B cell (primary cell): ENCODE measurements around the gene CAPN14. TPM values are rescaled to one million over a fixed set of nuclear protein-coding genes. Genes with fewer than 3 reads are reported as not detected.

Experiments used
- ATAC-seq: fragments of 200-7000 bp; cut with Tn5 transposase; one replicate; pipeline ENCODE4 v1.10.0; 2021; ENCODE audit warnings: low read depth, mild to moderate bottlenecking, moderate number of reproducible peaks, moderate library complexity
- CTCF ChIA-PET: fragments of 350-600 bp; sonication (Branson Sonifier 250); formaldehyde crosslinking; loops from one replicate; lab custom pipeline; 2021; ENCODE audit warnings: antibody characterized with exemption, inconsistent platforms; lab: Charles Lee
- POLR2A ChIA-PET: fragments of 350-600 bp; sonication (Branson Sonifier 250); formaldehyde crosslinking; loops from one replicate; lab custom pipeline; 2021; ENCODE audit warnings: antibody characterized with exemption; lab: Charles Lee
- DNase-seq: peaks from one replicate; pipeline ENCODE4 v3.0.0; 2013
- H2AFZ ChIP-seq: 2 replicates; pipeline ENCODE4 v1.6.1; 2012; ENCODE audit warnings: mild to moderate bottlenecking, low read depth, low read length; ENCODE audit not compliant: insufficient read depth, poor library complexity, severe bottlenecking
- H3K27ac ChIP-seq, 2 donors: 1 replicate in 1 of 2; 2 replicates in 1 of 2; pipeline ENCODE4 v1.5.1; 2012 to 2013; ENCODE audit warnings: low read length in 2 of 2, mild to moderate bottlenecking in 2 of 2, moderate library complexity in 1 of 2
- H3K27me3 ChIP-seq, 4 experiments: fragments of 200-600 bp in 1 of 4; sonication (generic) in 1 of 4; replicated peaks in 1 of 4; 1 replicate in 2 of 4; 2 replicates in 2 of 4; pipeline versions ENCODE4 v1.6.1 to v1.7.0; 2013 to 2016; ENCODE audit warnings: low read length in 3 of 4, mild to moderate bottlenecking in 2 of 4, mixed read lengths in 1 of 4, moderate library complexity in 1 of 4; ENCODE audit not compliant: insufficient read depth in 4 of 4, control insufficient read depth in 3 of 4; ENCODE audit errors: control extremely low read depth in 1 of 4
- H3K36me3 ChIP-seq, 2 experiments: replicated peaks in 1 of 2; 1 replicate in 1 of 2; 2 replicates in 1 of 2; pipeline versions ENCODE4 v1.6.1 to v1.7.1; 2013; ENCODE audit warnings: low read length in 1 of 2; ENCODE audit not compliant: insufficient read depth in 2 of 2, control insufficient read depth in 1 of 2; ENCODE audit errors: control extremely low read depth in 1 of 2, extremely low read depth in 1 of 2
- H3K4me1 ChIP-seq, 2 donors: fragments of 200-600 bp in 1 of 2; sonication (generic) in 1 of 2; 1 replicate in 1 of 2; 2 replicates in 1 of 2; pipeline versions ENCODE4 v1.5.1 to v1.6.1; 2013 to 2017; ENCODE audit warnings: low read length in 2 of 2; ENCODE audit not compliant: control insufficient read depth in 2 of 2, insufficient read depth in 2 of 2
- H3K4me2 ChIP-seq: replicated peaks from 2 replicates; pipeline ENCODE3; 2012; ENCODE audit warnings: mild to moderate bottlenecking, low read depth, low read length; ENCODE audit not compliant: poor library complexity, severe bottlenecking
- H3K4me3 ChIP-seq, 5 experiments: fragments of 200-600 bp in 1 of 5; sonication (generic) in 1 of 5; 1 replicate in 3 of 5; 2 replicates in 2 of 5; pipeline versions ENCODE4 v1.5.1 to v1.7.0; 2011 to 2016; ENCODE audit warnings: low read length in 4 of 5, mild to moderate bottlenecking in 4 of 5, low read depth in 2 of 5, control low read depth in 1 of 5, moderate library complexity in 1 of 5; ENCODE audit not compliant: insufficient read depth in 1 of 5; ENCODE audit errors: control extremely low read depth in 1 of 5, extremely low read depth in 1 of 5
- H3K79me2 ChIP-seq: fragments of 200-600 bp; sonication (generic); one replicate; pipeline ENCODE4 v1.6.0; 2016; ENCODE audit warnings: low read length; ENCODE audit not compliant: control insufficient read depth, insufficient read depth
- H3K9ac ChIP-seq: fragments of 200-600 bp; sonication (generic); 2 replicates; pipeline ENCODE4 v1.6.1; 2017; ENCODE audit warnings: mild to moderate bottlenecking, low read length, moderate library complexity
- H3K9me3 ChIP-seq, 3 donors: one replicate each; pipeline versions ENCODE4 v1.6.1 to v1.7.1; 2013; ENCODE audit warnings: low read length in 2 of 3; ENCODE audit not compliant: control insufficient read depth in 2 of 3, insufficient read depth in 1 of 3; ENCODE audit errors: control extremely low read depth in 1 of 3
- H4K20me1 ChIP-seq: 2 replicates; pipeline ENCODE4 v1.6.0; 2012; ENCODE audit warnings: mild to moderate bottlenecking, low read length; ENCODE audit not compliant: insufficient read depth, control insufficient read depth, poor library complexity, severe bottlenecking
- H3K27ac Mint-ChIP-seq: one replicate; pipeline ENCODE4 v1.8.0; 2021; ENCODE audit warnings: mixed read lengths
- H3K27me3 Mint-ChIP-seq: one replicate; pipeline ENCODE4 v1.8.0; 2021; ENCODE audit warnings: mixed read lengths
- H3K4me1 Mint-ChIP-seq: one replicate; pipeline ENCODE4 v1.8.0; 2021; ENCODE audit warnings: mixed read lengths
- H3K4me3 Mint-ChIP-seq: one replicate; pipeline ENCODE4 v1.8.0; 2021; ENCODE audit warnings: mixed read lengths
- H3K9me3 Mint-ChIP-seq: one replicate; pipeline ENCODE4 v1.8.0; 2022; ENCODE audit warnings: mixed read lengths; ENCODE audit not compliant: insufficient read depth
- EZH2 ChIP-seq: IDR thresholded peaks from 2 replicates; pipeline ENCODE4 v1.6.1; 2012; ENCODE audit warnings: borderline replicate concordance, low read depth, mild to moderate bottlenecking, moderate library complexity, low read length; ENCODE audit not compliant: insufficient read depth, poor library complexity, severe bottlenecking
- WGBS: methylation state at CpG from one replicate; pipeline ENCODE4 v1.1.5; 2013; ENCODE audit warnings: missing lambda C conversion rate; ENCODE audit not compliant: insufficient coverage; 5-methylcytosine and 5-hydroxymethylcytosine counted together
- intact Hi-C: fragments of 100-400 bp; cut with micrococcal nuclease; formaldehyde crosslinking; loops from one replicate; pipeline ENCODE4 v1.10.0; 2022
- polyA plus RNA-seq: library from polyadenylated mRNA; depleted of rRNA; stranded (reverse); fragments of >200 nt; gene quantifications from 2 replicates; pipeline ENCODE4 v1.2.3, GENCODE V29; 2012
- total RNA-seq, 2 donors: library from RNA; stranded (reverse); fragments of 120-200 nt in 1 of 2; gene quantifications; 1 replicate in 1 of 2; 2 replicates in 1 of 2; pipeline versions ENCODE4 v1.2.3 to v1.2.4, GENCODE V29; 2013 to 2022
- TF ChIP-seq, protein P1 (sequence below): fragments of 200-600 bp; IDR thresholded peaks from one replicate; pipeline ENCODE4 v1.8.0; 2022; ENCODE audit warnings: antibody characterized with exemption, mild to moderate bottlenecking

The CAPN14 gene
- total and polyA plus RNA-seq, 2 donors (not counting 1 experiment from before 2014, with no cell fraction given) = 2.5 to 7.8 TPM

DNA sequence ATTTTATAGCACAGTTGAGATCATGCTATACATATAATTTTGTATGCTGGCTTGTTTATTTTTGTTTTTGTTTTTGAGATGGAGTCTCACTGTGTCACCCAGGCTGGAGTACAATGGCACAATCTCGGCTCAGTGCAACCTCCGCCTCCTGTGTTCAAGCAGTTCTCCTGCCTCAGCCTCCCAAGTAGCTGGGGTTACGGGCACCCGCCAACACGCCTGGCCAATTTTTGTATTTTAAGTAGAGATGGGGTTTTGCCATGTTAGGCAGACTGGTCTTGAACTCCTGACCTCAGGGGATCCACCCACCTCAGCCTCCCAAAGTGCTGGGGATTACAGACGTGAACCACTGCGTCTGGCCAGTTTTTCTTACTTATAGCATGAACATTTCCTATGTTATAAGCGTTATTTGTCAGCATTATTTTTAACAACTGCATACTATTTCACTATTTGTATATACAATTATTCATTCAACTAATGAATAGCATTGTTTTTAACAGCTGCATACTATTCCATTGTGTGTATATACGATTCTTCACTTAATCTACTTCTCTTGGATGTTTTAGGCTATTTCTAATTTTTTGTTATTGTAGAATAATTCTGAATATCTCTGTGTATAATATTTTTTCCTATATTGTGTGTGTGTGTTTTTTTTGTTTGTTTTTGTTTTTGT lies 20.2 kb upstream of the CAPN14 start:
- Histone ChIP-seq H3K27me3 (no peaks in the 10 kb centered on the region), H3K9ac (no peak overlapping the region), H3K4me1 (peaks cover 36 to 53% of the 10 kb centered on the region in 2 donors), H3K79me2 (peaks cover 13% of the 10 kb centered on the region), H2AFZ (no peak overlapping the region), H3K9me3 (no peaks in the 10 kb centered on the region), H3K4me3 (no peak overlapping the region), H3K4me2 (no peak overlapping the region), H3K36me3 (peaks cover 0 to 5% of the 10 kb centered on the region in 2 experiments), H4K20me1 (no peaks in the 10 kb centered on the region), H3K27ac (no peak overlapping the region)
- CTCF ChIA-PET = interaction anchor here (0.7 to 1.3 kb wide), 6 partner anchors 9 to 530 kb away, joined by 3 to 8 read pairs (median 3); no protein-coding TSS in a partner anchor
- intact Hi-C loops = no loop called here
- Mint-ChIP-seq H3K4me1 (peaks cover 79% of the 10 kb centered on the region), H3K27ac (no peak overlapping the region), H3K27me3 (no peaks in the 10 kb centered on the region), H3K9me3 (no peaks in the 10 kb centered on the region), H3K4me3 (no peak overlapping the region)
- ATAC-seq = no peak
- TF ChIP-seq EZH2 = no peak
- TF ChIP-seq, protein P1, sequence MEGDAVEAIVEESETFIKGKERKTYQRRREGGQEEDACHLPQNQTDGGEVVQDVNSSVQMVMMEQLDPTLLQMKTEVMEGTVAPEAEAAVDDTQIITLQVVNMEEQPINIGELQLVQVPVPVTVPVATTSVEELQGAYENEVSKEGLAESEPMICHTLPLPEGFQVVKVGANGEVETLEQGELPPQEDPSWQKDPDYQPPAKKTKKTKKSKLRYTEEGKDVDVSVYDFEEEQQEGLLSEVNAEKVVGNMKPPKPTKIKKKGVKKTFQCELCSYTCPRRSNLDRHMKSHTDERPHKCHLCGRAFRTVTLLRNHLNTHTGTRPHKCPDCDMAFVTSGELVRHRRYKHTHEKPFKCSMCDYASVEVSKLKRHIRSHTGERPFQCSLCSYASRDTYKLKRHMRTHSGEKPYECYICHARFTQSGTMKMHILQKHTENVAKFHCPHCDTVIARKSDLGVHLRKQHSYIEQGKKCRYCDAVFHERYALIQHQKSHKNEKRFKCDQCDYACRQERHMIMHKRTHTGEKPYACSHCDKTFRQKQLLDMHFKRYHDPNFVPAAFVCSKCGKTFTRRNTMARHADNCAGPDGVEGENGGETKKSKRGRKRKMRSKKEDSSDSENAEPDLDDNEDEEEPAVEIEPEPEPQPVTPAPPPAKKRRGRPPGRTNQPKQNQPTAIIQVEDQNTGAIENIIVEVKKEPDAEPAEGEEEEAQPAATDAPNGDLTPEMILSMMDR = no peak
- no CpG with 5 or more reads among the region's 9 CpGs for WGBS
- POLR2A ChIA-PET = interaction anchor here (1.5 kb wide), 2 partner anchors 15 to 17 kb away, joined by 3 read pairs; no protein-coding TSS in a partner anchor
- DNase-seq = no peak
